Activated CD8-positive, alpha-beta memory T cell treated with anti-CD3 and anti-CD28 coated beads for 1 hour (primary cell): ENCODE measurements around the gene HPN.
"Not testable (repeated sequence)": the region's sequence is repeated elsewhere in the genome, so short reads cannot be mapped to it uniquely, and the experiment has no call there.

Experiments
- DNase-seq, 2 donors: peaks; one replicate each; pipeline ENCODE4 v3.0.0-alpha.2; 2020; ENCODE audit warnings: low read depth in 1 of 2; ENCODE audit errors: extremely low read depth in 1 of 2

Gene HPN

DNA sequence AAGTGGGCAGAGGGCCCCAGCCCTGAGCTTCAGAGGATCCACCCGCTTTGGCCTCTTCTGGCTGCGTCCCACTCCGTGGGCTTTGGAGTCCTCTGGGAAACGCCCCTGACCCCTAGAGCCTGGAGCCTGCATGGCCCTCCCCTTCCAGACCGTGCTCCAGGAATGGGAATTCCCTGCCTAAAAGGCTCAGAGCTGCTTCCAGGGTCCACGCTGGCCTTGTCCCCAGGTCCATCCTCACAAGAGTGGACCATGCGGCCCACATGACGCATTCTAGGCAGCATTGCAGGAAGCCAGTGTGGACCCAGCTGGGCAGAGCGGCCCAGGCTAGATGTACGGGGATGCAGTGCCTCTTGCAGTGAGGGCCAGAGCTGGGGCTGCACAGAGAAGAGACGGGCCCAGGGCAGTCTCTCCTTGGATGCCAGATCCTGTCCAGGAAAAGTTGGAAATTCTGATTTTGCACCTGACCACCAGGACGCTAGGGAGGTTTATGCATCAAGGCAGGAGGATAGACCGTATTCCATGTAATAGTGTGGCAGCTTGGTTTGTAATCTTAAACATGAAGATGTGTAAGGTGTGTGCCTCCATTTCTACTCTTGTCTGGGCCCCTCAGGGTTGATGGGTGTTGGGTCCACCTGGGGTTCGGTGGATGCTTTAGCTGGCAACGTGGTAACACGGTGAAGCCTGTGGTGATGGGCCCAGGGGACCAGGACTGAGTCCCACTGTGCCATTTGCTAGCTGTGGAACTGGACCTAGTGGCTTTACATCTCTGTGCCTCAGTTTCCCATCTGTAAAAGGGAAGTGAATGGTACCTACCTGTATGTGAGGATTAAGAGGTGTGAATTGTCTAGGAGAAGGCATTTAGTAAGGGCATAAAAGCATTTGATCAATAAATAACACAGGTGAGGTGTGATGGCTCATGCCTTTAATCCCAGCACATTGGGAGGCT lies 59.3 kb downstream of the HPN start:
- no peak for DNase-seq

DNA sequence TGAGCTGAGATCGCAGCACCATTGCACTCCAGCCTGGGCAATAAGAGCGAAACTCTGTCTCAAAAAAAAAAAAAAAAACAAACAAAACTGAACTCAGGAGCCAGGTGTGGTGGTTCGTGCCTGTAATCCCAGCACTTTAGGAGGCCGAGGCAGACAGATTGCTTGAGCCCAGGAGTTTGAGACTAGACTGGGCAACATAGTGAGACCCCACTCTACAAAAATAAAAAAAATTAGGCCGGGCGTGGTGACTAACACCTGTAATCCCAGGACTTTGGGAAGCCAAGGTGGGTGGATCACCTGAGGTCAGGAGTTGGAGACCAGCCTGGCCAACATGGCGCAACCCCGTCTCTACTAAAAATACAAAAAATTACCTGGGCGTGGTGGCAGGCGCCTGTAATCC lies 60.4 kb downstream of the HPN start:
- not testable (repeated sequence) for DNase-seq

DNA sequence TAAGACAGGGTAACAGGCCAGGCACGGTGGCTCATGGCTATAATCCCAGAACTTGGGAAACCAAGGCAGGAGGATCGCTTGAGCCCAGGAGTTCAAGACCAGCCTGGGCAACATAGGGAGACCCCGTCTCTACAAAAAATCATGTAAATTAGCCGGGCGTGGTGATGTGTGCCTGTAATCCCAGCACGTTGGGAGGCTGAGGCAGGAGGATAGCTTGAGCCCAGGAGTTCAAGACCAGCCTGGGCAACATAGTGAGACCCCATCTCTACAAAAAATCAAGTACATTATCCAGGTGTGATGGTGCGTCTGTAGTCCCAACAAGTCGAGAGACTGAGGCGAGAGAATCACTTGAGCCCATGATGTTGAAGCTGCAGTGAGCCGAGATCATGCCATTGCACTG lies 62.1 kb downstream of the HPN start:
- DNase-seq, result not testable (repeated sequence)

DNA sequence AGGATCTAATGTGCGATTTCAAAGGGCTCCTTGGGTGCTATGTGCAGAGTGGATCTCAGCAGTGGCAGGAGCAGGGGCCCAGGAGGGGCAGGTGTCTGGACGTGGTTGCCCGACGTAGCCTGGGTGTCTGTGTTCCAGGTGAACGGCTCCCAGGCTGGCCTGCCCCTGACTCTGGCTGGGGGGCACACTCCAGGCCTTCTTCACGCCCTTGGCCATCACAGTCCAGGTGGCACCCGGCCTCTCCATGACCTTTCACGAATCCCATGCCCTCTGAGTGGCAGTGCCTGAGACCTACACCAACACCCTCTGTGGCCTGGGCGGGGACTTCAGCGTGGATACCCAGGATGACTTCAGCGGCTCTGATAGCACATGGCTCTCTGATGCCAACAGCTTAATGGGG lies 62.8 kb downstream of the HPN start:
- no peak for DNase-seq

DNA sequence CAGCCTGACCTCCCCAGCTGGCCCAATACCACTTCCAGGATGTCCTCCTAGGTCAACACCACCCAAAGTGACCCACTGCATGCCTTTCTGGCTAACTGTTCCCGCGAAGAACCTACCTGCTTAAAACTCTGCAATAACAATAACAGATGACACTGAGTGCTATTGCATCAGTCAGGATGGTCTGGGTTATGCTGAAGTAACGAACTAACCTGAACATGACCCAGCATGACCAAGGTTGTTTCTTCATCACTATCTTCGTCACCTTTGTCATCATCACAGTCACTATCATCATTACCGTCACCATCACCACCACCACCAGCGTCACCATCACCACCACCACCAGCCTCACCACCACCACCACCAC lies 63.5 kb downstream of the HPN start:
- no peak for DNase-seq

DNA sequence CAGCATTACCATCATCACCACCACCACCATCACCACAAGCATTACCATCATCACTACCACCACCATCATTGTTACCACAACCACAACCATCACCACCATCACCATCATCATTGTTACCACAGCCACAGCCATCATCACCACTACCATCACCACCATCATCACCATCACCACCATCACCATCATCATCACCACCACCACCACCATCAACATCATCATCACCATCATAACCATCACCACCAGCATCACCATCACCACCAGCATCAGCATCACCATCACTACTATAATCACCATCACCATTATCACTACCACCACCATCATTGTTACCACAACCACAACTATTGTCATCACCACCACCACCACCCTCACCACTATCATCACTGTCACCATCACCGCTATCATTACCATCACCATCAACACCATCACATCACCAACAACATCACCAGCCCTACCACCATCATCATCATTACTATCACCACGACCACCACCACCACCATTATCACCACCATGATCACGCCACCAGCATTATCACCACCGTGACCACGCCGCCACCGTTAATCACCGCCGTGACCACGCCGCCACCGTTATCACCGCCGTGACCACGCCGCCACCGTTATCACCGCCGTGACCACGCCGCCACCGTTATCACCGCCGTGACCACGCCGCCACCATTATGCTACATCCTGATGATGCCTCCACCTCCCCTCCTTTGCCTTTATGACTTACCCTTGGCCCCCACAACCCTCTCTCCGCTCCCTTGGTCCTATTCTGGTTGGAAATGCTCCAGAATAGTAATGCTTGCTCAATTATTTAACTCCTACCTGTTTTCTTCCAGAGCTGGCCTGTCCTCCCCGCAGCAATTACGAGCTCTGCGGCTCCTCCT lies 64.1 kb downstream of the HPN start:
- DNase-seq, result no peak

DNA sequence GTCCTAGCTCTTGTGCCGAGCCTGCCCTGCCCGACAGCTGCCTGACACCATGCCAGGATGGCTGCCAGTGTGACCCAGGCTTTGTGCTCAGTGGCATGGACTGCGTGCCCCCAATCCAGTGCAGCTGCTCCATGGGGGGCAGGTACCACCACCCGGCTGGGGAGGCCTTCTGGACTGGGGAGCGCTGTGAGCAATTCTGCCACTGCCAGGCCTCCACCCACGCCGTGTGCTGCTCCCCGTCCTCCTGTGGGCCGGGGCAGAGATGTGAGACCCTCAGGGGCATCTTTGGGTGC lies 64.7 kb downstream of the HPN start:
- DNase-seq, result no peak

DNA sequence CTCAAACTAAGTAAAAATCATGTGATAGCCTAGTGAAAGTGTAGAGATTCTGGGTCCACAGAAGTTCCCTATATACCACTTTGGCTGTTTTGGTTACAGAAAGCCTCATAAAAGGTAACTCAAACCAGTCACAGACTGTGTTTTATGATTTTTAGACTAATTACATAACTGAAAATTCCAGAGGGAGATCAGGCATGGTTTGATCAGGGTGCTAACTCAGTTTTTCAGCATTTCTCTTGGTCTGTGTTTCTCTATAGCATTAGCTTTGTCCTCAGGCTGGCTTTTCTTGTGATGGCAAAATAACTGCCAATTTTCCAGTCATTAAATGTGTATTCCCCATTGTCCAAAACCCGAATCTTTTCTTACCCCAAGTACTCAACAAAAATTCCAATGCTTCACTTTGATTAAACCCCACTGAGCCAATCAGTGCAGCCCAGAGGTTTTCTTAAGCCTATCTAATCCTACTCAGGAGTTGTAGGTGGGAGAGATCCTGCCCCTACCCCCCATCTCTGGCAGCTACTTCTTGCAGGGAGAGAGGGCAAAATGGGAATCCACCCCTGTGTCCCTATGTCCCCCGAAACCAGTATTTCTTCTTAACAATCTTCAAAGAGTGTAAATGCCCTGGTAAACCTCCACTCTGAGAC lies 65.5 kb downstream of the HPN start:
- no peak for DNase-seq

DNA sequence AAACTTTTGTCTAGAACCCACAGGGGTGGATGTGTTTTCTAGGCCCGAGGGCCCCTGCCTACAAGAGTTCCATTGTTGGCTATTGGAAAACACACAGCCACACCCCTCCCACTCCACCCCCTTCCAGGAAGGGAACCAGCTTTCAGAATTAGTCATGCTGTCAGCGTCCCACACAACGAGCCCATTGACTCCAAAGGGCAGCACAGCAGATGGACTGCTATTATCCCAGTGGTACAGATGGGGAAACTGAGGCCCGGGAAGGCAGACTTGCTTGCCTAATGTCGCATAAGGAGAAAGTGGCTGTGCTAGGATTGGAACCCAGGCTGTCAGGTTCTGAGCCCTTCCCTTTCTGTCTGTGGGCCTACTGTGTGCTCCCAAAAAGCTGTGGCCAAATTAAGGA lies 66.0 kb downstream of the HPN start:
- DNase-seq, result no peak

DNA sequence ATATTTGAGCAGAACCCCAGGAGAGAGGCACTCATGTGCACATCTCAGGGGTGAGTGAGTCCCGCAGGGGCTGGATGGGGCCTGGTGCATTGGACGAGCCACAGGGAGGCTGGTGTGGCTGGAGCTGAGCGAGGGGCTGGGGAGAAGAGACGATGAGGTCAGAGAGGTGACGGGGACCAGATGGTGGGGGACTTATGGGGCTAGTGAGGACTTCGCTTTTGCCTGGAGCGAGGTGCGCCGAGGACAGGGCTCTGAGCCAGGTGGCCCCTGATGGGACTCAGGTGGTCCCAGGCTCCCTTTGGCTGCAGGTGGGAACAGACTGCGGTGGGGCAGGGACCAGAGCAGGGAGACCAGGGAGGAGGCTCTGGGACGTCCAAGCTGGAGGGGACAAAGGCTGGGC lies 67.2 kb downstream of the HPN start:
- DNase-seq, result no peak

DNA sequence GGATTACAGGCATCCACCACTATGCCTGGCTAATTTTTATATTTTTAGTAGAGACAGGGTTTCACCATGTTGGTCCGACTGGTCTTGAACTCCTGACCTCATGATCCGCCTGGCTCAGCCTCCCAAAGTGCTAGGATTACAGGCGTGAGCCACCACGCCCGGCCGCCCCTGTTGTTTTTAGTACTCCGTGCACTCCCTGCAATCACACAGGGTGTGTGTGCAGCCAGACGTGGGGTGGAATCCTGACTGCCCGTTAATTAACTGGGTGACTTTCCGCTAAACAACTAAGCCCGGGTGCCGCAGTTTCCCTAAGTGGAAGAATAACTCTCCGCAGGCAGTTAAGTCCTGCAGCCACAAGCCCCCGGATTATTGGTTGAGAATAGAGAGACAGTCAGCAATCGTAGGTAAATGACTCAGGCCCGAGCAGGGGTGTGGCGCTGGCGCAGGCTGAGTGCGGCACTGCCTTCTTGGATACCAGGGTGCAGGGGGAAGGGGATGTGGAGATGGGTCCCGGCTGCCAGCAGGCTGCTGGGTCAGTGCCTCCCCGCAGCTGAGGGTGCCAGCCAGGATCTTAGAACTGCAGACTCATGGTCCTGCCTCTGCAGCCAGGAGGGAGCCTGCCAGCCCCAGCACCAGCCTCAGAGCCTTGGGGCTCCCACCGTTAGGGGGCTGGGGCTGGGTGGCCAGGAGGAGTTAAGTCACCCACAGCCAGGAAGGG lies 68.0 kb downstream of the HPN start:
- no peak for DNase-seq

DNA sequence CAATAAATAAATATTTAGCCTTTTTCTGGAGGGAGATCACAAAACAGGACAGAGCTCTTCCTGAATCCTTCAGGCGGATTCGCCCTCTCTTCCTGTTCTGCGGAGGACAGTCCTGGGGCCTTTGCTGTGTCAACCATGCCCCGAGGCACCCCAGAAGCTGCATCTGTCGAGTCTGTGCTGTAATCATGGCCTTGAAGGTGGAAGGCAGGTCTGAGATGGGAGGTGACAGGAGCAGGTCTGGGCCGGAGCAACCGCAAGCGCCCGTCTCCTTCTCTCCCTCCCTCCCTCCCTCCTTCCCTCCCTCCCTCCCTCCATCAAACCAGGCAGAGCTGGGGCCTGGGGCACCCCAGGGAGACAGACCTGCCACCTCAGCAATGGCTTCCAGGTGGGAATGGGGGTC lies 69.5 kb downstream of the HPN start:
- DNase-seq, result no peak

DNA sequence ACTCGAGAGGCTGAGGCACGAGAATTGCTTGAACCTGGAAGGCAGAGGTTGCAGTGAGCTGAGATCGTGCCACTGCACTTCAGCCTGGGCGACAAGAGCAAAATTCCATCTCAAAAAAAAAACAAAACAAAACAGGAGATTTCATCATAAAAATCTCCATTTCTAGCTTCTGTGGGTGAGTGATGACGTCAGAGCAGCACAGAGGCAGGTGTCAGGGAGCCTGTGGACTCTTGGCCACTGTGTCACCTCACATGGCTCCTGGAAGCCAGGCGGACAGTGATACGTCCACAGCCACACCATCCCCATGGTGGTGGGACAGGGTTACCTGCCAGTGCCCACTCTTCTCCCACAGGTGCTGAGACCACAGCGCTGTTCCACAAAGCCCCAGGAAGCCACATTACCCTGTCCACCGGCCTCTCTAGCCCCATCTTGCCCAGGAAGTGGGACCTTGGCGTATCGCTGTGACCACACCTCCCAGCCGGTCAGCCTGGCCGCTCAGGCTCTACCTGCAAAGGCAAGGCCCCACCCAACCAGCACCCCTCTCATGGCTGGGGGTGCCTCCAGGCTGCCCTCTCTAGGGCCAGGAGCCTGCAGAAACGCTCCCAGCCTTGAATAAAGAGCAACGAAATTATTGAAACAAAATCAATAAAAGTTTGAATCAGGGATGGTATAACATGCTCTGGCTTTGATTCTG lies 71.6 kb downstream of the HPN start:
- no peak for DNase-seq

DNA sequence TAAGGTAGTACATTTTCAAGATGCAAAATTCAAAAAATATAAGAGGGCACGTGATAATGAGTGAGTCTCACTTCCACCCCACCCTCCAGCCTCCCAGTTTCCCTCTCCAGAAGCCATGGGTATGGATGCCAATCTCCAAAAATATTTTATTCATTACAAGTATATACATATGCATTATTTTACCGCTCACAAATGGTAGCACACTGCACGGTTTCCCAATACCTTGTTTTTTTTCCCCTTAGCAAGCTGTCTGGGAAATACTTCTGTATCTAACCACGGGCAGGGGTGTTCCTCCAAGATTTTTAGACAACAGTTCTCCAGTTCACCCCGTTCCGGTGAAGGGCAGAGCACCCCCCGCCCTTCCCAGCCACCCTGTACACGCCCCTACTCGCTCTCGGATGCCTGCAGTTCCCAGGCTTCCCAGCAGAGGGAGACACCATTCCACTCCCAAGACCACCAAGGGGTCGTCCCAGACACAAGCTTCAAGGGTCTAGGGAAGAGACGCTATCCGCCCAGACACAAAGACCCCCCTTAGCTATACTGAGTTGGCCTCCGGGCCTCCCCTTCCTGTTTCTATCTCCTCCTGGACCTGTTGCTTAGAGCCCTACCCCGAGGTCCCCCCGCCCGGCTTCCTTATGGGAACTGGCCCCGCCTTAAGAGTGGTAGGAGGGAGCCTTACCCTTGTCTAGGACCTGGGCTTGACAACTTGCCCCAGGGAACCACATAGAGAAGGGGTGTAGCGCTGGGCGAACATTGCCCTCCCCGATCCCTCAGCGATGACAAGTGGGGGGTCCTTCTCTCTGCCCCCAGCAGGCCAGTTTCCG lies 73.0 kb downstream of the HPN start:
- DNase-seq, result peak; percentile 24 to 50

DNA sequence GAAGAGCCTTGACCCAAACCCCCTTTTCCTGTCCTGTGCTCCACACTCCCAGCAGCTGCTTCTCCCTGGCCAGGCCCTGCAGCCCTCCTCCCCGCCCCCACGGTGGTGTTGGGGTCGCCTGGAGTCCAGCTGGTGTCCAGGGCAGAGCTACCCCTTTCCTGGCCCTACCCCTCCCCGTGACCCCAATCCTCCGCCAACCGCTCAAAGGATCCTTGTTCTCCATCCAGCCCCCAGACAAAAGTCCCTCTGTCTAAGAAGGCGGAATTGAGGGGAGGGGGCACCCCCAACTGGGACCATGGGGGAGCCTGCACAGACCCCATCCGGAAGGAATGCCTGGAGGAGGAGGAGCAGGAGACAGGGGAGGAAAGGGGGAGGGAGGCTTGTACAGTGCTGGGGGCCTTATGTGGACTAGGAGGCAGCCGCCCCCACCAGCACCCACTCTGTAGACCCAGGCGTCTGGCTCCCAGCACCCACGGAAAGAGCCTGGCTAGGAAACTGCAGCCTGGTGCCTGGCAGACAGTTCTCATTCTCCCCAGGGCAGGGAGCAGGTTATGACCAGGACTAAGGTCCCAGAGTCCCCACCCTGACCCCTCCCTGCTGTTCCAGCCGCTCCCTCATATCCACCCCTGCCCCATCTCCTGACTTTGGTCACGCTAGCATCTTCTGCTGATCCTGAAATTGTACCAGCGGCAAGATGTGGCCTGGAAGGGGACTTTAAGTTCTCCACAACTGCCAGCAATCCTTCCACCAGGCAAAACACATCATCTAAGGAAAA lies 73.8 kb downstream of the HPN start, which contains the start of gene FXYD3:
Gene FXYD3 (plus strand): TSS at position 647 of the 775 bp plus-strand sequence. CDS start 3,554 bp downstream, outside the sequence.
- no peak for DNase-seq
